Neural cell (in vitro differentiated cells): ENCODE data around the gene C2orf72. TPM values are rescaled to one million over a fixed set of nuclear protein-coding genes. Genes with fewer than 3 reads are reported as not detected.

Source experiments
- H2AFZ ChIP-seq: fragments of 200-600, 300-800 bp; sonication (generic), shearing (Covaris generic); 2 replicates; pipeline ENCODE4 v1.6.0; 2014; ENCODE audit warnings: low read depth, mild to moderate bottlenecking, antibody characterized with exemption, low read length, moderate library complexity
- H3F3A ChIP-seq: fragments of 200-600 bp; shearing (Covaris generic); 2 replicates; pipeline ENCODE4 v1.6.1; 2016; ENCODE audit warnings: mild to moderate bottlenecking, moderate library complexity, mixed read lengths, antibody characterized with exemption, low read length; ENCODE audit not compliant: insufficient read depth, poor library complexity, severe bottlenecking
- H3K27ac ChIP-seq: fragments of 200-600, 300-800 bp; sonication (generic), shearing (Covaris generic); 2 replicates; pipeline ENCODE4 v1.5.1; 2014; ENCODE audit warnings: mild to moderate bottlenecking, low read length, moderate library complexity
- H3K27me3 ChIP-seq: fragments of 300-800, 200-600 bp; sonication (generic), shearing (Covaris generic); 2 replicates; pipeline ENCODE4 v1.6.0; 2014; ENCODE audit warnings: mild to moderate bottlenecking, low read depth, low read length, moderate library complexity; ENCODE audit not compliant: insufficient read depth
- H3K36me3 ChIP-seq: fragments of 300-800, 200-600 bp; sonication (generic), shearing (Covaris generic); 2 replicates; pipeline ENCODE4 v1.5.1; 2014; ENCODE audit warnings: mild to moderate bottlenecking, antibody characterized with exemption, low read length, moderate library complexity; ENCODE audit not compliant: insufficient read depth
- H3K4me2 ChIP-seq: fragments of 300-800, 200-600 bp; sonication (generic), shearing (Covaris generic); 2 replicates; pipeline ENCODE4 v1.6.0; 2014; ENCODE audit warnings: mild to moderate bottlenecking, low read length
- H3K4me3 ChIP-seq: fragments of 300-800, 200-600 bp; sonication (generic), shearing (Covaris generic); 2 replicates; pipeline ENCODE4 v1.5.1; 2014; ENCODE audit warnings: mild to moderate bottlenecking, low read length, moderate library complexity
- H3K79me2 ChIP-seq: fragments of 200-600 bp; shearing (Covaris generic); replicated peaks from 2 replicates; pipeline ENCODE4 v1.6.0; 2014; ENCODE audit warnings: mild to moderate bottlenecking, low read length, moderate library complexity; ENCODE audit not compliant: insufficient read depth
- H3K9ac ChIP-seq: fragments of 300-800, 200-600 bp; sonication (generic), shearing (Covaris generic); 2 replicates; pipeline ENCODE4 v1.6.1; 2016; ENCODE audit warnings: mild to moderate bottlenecking, low read length, mixed read lengths
- H3K9me2 ChIP-seq: fragments of 200-600 bp; shearing (Covaris generic); 2 replicates; pipeline ENCODE4 v1.6.1; 2016; ENCODE audit warnings: mild to moderate bottlenecking, low read length, mixed read lengths; ENCODE audit not compliant: insufficient read depth
- H3K9me3 ChIP-seq: fragments of 200-600, 300-800 bp; sonication (generic), shearing (Covaris generic); 2 replicates; pipeline ENCODE4 v1.6.1; 2016; ENCODE audit warnings: mild to moderate bottlenecking, mixed run types, low read length, moderate library complexity, mixed read lengths
- H4K20me1 ChIP-seq: fragments of 200-600 bp; shearing (Covaris generic); 2 replicates; pipeline ENCODE4 v1.6.1; 2016; ENCODE audit warnings: mild to moderate bottlenecking, mixed run types; ENCODE audit not compliant: insufficient read depth
- CTCF ChIP-seq: fragments of 450-650 bp; IDR thresholded peaks from 2 replicates; pipeline ENCODE4 v1.5.1; 2014; ENCODE audit warnings: antibody characterized with exemption, mild to moderate bottlenecking, moderate library complexity; ENCODE audit not compliant: poor library complexity, severe bottlenecking
- EP300 ChIP-seq: fragments of 450-650 bp; conservative IDR thresholded peaks from 2 replicates; pipeline ENCODE4 v1.6.1; 2014; ENCODE audit warnings: antibody characterized with exemption, mild to moderate bottlenecking, moderate library complexity; ENCODE audit not compliant: poor library complexity, severe bottlenecking
- EZH2 ChIP-seq: fragments of 200-600, 300-800 bp; shearing (Covaris generic), sonication (generic); IDR thresholded peaks from 2 replicates; pipeline ENCODE4 v1.6.1; 2014; ENCODE audit warnings: antibody characterized with exemption, low read length, borderline replicate concordance, mild to moderate bottlenecking; ENCODE audit not compliant: insufficient read depth, poor library complexity, severe bottlenecking
- MXI1 ChIP-seq: fragments of 450-650 bp; conservative IDR thresholded peaks from 2 replicates; pipeline ENCODE4 v1.6.1; 2014; ENCODE audit warnings: antibody characterized with exemption, mild to moderate bottlenecking; ENCODE audit not compliant: poor library complexity, severe bottlenecking
- POLR2AphosphoS5 ChIP-seq: IDR thresholded peaks from 2 replicates; pipeline ENCODE4 v1.6.1; 2012
- RAD21 ChIP-seq: fragments of 450-650 bp; conservative IDR thresholded peaks from 2 replicates; pipeline ENCODE4 v1.6.1; 2014; ENCODE audit warnings: antibody characterized with exemption, mild to moderate bottlenecking, moderate library complexity
- REST ChIP-seq: IDR thresholded peaks from 2 replicates; pipeline ENCODE4 v1.6.1; 2012; ENCODE audit warnings: borderline replicate concordance
- SMC3 ChIP-seq: fragments of 450-650 bp; conservative IDR thresholded peaks from 2 replicates; pipeline ENCODE4 v1.6.1; 2014; ENCODE audit warnings: antibody characterized with exemption, mild to moderate bottlenecking, moderate library complexity; ENCODE audit not compliant: poor library complexity
- TAF1 ChIP-seq: IDR thresholded peaks from 2 replicates; pipeline ENCODE4 v1.6.1; 2012; ENCODE audit warnings: low read depth
- polyA plus RNA-seq: library from polyadenylated mRNA; depleted of rRNA; stranded (reverse); fragments of >200 nt; gene quantifications from 2 replicates; pipeline ENCODE4 v1.2.3, GENCODE V29; 2014

The C2orf72 gene
- polyA plus RNA-seq, 1 donor from 2014 or later: 37.7 TPM

- no peaks in the 10 kb centered on the region for H3K9me3 ChIP-seq
- H3K9ac ChIP-seq: no peak overlapping the region
- H3K79me2 ChIP-seq: peaks cover 41% of the 10 kb centered on the region
- H3K9me2 ChIP-seq: no peaks in the 10 kb centered on the region
- H3K4me2 ChIP-seq: peak overlapping the region; percentile 13
- no peaks in the 10 kb centered on the region for H3K27me3 ChIP-seq
- peak overlapping the region; percentile 97 for H3K4me3 ChIP-seq
- H3F3A ChIP-seq: no peaks in the 10 kb centered on the region
- H3K36me3 ChIP-seq: no peaks in the 10 kb centered on the region
- no peak for TF ChIP-seq TAF1
- TF ChIP-seq CTCF: no peak
- no peak for TF ChIP-seq POLR2AphosphoS5
- no peak for TF ChIP-seq EZH2
- no peak for TF ChIP-seq REST
- no peak for TF ChIP-seq SMC3
- no peak for TF ChIP-seq MXI1
- TF ChIP-seq EP300: no peak
- no peak for TF ChIP-seq RAD21
- H2AFZ ChIP-seq: no peak overlapping the region
- peaks cover 3% of the 10 kb centered on the region for H4K20me1 ChIP-seq
- H3K27ac ChIP-seq: no peak overlapping the region
Observed at GRCh38 chr2:231058761-231059550, 21.6 kb downstream of the C2orf72 start.

- Histone ChIP-seq H3K4me3 (no peak overlapping the region), H4K20me1 (peaks cover 3% of the 10 kb centered on the region), H3K9ac (no peak overlapping the region)
Observed at GRCh38 chr2:231059756-231060155, 22.4 kb downstream of the C2orf72 start.

More at GRCh38 chr2:231059756-231060155, 22.4 kb downstream of the C2orf72 start:
- Histone ChIP-seq H3K9me3 (no peaks in the 10 kb centered on the region), H3K36me3 (no peaks in the 10 kb centered on the region), H3K27ac (no peak overlapping the region), H3K4me2 (no peak overlapping the region), H3K9me2 (no peaks in the 10 kb centered on the region), H2AFZ (no peak overlapping the region), H3F3A (no peaks in the 10 kb centered on the region), H3K27me3 (no peaks in the 10 kb centered on the region), H3K79me2 (peaks cover 41% of the 10 kb centered on the region)
- TF ChIP-seq RAD21 (no peak), POLR2AphosphoS5 (no peak), TAF1 (no peak), REST (no peak), EP300 (no peak), EZH2 (no peak), SMC3 (no peak), CTCF (no peak), MXI1 (no peak)
